Islet of Langerhans (tissue), 1 donor: ENCODE results near the gene ADORA2B.
"Not testable (repeated sequence)": the region's sequence is repeated elsewhere in the genome, so short reads cannot be mapped to it uniquely, and the experiment has no call there.

Experiments
- FAIRE-seq: peaks from one replicate; lab custom pipeline; 2011; peaks lifted over from hg19 to GRCh38; lab: Jason Lieb, UNC

Gene ADORA2B

DNA sequence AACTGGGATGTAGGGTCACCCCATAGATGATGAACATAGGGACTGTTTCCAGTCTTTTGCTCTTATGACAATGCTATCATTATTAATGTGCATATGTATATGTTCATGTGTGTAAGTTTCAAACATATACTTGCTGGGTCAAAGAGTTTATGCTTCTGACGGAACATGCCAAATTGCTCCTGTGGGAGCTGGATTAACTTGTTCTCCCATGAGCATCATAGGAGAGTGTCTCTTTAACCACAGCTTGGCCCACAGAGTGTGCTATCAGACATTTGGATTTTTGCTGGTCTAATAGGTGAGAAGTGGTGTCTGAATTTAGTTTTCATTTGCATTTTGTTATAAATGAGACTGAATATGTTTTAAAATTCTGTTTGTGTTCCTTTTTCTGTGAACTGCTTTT lies 22.3 kb upstream of the ADORA2B start:
- FAIRE-seq: no peak

DNA sequence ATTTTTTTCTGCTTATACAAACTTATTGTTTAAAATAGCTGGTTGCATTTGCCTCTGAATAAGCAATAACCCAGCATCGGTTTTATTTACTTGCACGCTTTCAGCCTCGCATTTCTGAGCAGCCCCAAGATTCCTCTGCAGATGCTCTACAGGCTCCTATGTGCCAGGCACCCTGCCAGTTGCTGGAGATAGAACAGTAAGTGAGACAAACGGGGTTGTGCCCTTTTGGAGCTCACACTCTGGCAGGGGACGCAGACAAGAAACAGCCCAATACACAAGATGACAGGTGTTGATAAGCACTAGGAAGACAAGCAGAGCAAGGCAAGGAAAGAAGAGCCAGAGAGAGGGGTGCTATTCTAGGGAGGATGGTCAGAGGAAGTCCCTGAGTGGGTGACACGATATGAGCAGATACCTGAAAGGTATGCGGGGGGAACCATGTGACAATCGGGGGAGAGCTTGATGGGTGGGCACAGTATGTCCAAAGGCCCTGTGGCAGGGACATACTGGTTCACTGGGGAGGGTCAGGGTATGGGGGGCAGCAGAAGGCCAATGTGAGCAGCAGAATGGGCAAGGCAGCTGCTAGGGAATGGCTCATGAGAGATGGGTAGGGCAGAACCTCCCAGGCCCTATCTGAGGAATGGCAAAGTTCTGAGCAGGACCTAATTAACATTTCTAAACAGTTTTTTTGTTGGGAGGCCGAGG lies 18.7 kb upstream of the ADORA2B start:
- no peak for FAIRE-seq

DNA sequence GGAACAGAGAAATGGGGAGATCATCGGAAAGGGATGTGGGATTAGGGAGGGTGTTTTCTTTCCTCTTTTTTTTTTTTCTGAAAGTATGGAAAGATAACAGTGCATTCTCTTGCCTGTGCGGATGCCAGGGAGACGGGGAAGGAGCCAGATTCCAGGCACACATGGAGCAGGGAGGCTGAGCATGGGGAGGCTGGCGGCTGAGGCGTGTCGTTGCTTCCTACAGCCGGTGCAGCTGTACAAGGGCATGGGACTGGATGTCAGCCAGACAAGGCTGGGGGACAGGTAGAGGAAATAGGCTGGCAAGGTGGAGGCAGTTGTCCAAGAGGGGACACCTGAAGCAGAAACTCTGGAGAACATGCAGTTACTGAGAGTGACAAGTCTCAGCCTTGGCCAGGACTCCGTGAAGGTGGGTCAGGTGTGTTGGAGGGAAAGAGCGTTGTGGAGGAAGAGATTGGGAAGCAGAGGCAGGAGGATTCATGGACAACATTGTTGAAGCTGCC lies 16.6 kb upstream of the ADORA2B start:
- no peak for FAIRE-seq

DNA sequence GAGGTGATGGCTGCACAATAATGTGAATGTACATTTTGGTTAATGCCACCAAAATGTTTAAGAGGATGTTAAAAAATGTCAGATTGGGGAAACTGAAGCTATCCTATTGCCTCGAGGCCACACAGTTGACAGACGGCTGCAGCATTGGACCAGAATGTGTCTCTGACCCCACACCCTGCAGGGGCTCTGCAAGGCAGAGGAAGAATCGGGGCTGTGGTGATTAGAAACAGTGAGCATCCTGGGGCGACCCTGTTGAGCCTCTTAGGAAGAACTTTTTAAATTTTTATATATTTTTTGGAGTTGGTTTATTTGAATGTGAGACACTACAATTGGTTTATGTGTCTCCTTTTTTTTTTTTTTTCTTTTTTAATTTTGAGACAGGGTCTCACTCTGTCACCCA lies 15.0 kb upstream of the ADORA2B start:
- FAIRE-seq: no peak

DNA sequence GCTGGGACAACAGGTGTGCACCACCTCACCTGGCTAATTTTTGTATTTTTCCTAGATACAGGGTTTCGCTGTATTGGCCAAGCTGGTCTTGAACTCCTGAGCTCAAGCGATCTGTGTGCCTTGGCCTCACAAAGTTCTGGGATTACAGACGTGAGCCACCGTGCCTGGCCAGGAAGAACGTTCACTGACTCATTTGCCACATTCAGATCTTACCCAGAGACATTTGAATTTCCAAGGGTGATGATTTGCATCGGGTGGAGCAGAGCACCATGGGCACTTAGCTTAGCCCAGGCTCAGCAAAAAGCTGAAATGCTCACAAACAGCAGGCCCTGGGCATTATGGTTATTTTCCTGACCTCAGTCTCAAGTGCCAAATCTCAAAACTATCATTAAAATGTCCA lies 14.5 kb upstream of the ADORA2B start:
- FAIRE-seq: no peak

DNA sequence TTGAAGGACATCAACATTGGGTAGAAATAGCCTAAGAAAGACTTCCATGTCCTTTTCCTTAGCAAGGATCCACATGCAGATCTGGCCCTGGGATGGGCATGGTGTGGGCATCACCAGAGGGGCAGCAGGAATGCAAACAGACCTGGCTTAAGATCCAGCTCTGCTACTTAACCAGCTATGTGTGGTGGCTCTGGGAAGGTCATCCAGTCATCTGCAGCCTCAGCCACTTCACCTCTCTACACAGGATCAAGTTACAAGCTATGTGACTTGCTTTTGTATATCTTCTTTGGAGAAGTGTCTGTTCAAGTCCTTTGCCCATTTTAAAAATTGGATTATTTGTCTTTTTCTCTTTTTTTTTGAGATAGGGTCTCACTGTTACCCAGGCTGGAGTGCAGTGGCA lies 13.5 kb upstream of the ADORA2B start:
- no peak for FAIRE-seq

DNA sequence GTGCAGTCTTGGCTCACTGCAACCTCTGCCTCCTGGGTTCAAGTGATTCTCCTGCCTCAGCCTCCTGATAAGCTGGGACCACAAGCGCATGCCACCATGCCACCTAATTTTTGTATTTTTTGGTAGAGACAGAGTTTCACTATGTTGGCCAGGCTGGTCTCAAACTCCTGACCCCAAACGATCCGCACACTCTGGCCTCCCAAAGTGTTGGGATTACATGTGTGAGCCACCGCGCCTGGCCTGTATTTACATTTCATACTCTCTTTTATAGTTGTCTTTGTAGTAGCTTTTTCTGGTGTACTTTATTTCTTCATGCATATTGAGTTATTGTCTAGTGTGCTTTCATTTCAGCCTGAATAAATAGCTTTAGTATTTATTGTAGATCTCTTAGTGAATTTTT lies 10.1 kb upstream of the ADORA2B start:
- FAIRE-seq: no peak

DNA sequence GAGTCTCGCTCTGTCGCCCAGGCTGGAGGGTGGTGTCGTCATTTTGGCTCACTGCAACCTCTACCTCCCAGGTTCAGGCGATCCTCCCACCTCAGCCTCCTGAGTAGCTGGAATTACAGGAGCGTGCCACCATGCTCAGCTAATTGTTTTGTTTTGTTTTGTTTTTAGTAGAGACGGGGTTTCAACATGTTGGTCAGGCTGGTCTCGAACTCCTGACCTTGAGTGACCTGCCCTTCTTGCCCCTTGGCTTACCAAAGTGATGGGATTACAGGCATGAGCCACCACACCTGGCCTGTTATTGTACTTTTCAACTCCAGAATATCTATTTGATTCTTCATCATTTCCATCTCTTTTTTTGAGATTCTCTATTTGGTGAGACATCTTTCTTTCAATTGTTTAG lies 9.0 kb upstream of the ADORA2B start:
- FAIRE-seq: no peak

DNA sequence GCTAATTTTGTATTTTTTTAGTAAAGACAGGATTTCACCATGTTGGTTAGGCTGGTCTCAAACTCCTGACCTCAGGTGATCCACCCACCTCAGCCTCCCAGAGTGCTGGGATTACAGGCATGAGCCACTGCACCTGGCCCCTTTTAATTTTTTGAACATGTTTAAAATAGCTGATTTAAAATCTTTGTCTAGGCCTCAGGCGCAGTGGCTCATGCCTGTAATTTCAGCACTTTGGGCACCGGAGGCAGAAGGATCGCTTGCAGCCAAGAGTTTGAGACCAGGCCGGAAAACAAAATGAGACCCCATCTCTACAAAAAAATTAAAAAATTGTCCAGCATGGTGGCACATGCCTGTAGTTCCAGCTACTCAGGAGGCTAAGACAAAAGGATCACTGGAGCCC lies 8.4 kb upstream of the ADORA2B start:
- FAIRE-seq: not testable (repeated sequence)

DNA sequence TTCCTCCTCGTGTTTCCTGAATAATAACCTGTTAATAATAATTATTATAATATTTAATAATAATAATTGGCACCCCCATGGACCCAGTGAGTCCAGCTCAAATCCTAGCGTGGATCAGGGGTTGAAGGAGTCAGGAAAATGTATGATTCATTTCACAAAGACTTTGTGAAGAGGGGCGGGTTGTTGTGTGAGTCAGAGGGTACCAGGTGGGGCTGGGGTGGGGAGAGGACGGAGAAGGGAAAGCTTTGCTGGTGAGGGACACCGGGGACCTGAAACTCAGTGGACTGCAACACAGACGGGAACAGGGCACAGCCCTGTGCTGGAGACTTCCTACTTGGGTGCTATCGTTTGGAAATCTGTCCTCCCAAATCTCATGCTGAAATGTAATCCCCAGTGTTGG lies 3.1 kb upstream of the ADORA2B start:
- no peak for FAIRE-seq

DNA sequence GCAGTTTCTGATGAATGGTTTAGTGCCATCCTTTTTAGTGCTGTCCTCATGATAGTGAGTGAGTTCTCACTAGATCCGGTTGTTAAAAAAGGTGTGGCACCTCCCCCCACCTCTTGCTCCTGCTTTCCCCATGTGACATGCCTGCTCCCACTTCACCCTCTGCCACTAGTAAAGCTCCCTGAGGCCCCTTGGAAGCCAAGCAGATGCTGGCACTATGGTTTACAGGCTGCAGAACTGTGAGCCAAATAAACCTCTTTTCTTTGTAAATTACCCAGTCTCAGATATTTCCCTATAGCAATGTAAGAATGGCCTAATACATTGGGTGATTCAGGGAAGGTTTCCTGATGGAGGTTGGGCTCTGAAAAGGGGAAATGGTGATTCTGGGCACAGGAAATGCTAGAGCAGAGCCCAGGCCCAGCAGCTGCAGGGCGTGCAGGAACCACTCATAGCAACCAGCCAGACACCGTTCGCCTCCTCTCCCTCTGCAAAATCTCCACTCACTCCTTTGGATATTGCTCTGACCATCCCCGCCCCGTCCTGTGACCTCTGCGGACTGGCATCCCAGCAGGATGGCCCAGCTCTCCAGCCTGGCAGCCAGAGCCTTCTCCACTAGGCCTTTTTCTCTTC lies 2.6 kb upstream of the ADORA2B start:
- no peak for FAIRE-seq

DNA sequence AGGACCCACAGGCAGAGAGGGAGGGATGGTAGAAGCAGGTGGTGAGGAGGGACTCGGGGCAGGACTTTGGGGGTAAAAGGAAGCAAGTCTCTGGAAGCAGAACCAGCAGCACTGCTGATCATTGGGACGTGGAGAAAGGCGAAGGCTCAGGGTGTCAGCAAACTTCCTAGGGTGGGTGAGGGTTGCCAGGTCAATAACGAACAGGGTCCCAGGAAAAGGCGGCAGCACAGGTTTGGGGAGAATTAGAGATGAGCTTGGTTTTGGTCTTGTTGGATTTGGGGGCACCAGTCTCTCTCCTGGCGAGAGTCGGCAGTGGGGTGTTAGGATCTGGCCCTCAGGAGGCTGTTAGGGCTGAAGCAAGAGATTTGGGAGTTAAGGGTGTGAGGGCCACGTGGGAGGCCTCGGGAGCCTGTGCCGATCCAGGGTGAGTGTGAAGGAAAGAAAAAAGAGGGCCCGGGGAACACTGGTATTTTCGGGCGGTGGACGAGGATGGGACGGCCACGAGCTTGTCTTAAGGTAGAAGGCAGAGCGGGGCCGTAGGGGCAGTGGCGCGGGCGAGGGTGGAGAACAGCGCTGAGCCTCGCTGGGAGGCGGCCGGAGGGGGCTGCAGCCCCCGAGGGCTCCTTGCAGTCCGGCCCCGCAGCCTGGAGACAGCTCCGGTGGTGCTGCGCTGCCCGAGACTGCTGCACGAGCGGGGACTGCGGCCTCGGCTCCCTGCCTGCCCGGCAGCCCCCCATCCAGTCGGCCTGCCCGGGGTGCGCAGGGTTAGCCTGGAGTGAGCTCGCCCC lies 765 bp upstream of the ADORA2B start:
- no peak for FAIRE-seq

DNA sequence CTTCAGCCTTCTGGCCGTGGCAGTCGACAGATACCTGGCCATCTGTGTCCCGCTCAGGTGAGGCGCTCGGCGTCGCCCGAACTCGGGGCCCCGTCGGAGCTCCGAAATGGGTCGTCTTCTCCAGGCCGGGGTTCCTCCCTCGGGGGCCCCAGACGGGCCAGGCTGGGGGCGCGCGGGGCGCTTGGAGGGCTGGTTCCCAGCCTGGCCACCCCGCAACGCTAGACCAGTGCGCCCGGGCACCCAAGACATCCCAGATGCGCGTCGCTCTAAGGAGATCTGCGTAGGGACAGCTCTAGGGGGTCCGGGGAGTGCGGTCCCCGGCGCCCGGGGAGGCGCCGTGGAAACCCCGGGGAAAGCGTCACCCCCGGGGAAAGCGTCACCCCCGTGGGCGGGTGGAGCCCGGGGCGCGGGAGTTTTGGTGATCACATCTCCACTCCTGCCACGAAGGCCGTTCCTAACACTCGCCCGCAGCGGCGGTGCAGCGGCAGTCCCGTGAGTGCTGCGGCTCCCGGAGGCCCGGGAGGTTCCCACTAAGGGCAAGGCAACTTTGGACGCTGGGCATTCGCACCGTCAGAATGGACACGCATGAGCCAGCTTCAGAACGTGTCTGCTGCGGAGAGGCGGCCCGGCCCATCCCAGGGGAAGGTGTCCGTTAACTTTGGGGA lies 729 bp downstream of the ADORA2B start:
- FAIRE-seq: no peak

DNA sequence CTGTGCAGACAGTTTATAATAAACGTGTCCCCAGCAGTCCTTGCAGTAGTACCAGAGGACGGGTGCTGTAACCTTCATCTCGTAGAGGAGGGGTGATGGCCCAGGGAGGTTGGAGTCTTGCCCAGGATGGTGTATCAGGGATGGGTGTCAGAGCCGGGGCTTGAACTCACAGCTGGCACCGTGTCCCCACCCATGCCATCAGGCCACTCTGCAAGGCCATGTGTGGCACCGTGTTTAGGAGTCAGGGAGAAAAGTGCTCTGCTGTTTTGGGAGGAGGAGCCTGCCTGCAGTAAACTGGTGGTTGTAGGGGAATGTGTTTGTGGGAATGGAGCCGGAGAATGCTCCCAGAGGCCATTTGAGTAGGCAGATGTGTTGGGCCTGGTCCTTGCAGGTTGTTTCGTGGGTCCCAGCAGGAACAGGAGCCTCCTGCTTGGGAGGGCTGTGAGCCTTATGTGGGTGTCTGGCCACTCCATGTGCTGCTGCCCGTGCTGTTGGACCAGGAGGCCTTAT lies 1.7 kb downstream of the ADORA2B start:
- FAIRE-seq: no peak

DNA sequence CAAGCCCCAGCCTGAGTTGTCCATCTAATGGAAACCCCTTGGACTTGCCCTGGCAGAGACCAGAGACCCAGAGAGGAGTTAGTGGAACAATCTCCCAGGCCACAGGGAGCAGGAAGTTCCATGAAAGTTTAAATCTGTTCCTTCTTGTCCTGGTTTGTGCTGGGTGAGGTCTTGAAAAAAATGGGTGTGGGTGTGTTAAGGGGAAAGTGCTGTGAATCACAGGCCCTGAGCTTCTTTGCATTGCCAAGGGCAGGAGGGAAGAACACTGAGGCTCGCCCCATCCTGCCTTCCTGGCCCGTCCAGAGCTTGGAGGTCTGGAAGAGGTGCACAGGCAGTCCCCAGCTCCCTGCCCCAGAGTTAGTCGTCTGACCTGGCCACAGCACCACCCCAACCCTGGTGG lies 2.3 kb downstream of the ADORA2B start:
- no peak for FAIRE-seq

DNA sequence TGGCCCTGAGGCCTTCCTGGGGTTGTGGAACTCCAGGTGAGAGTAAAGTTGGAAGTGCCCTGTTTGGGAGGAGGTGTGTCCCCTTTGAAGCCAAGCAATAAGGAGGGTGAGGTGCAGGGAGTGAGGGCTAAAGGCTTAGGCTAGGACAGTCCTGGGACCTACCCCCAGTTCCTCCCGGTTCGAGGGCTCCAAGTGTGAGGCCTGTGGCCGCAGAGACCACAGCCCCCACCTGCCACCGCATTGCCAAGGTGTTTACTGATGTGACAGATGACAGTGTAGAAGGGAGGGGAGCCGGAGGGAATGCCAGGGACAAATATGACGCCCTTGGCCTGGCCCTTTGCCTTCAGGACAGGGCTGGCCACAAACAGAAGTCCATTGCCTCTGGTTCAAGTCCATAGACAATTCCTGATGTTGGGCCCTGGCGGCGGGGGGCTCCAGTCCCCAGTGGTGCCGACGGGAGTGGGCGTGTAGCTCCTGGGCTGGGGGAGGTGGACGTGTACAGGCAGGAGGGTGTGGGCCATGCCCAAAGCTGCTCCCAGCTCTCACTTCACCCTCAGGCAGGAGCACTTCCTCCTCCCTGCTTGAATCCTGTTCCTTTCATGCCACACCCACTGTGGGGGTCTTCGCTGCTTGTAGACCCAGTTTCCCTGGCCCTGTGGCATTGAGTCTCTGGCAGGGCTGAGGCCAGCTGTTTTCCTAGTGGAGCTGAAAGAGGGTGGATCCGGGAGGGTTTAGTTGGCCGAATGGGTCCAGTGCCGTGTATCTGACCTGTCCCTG lies 3.2 kb downstream of the ADORA2B start:
- no peak for FAIRE-seq

DNA sequence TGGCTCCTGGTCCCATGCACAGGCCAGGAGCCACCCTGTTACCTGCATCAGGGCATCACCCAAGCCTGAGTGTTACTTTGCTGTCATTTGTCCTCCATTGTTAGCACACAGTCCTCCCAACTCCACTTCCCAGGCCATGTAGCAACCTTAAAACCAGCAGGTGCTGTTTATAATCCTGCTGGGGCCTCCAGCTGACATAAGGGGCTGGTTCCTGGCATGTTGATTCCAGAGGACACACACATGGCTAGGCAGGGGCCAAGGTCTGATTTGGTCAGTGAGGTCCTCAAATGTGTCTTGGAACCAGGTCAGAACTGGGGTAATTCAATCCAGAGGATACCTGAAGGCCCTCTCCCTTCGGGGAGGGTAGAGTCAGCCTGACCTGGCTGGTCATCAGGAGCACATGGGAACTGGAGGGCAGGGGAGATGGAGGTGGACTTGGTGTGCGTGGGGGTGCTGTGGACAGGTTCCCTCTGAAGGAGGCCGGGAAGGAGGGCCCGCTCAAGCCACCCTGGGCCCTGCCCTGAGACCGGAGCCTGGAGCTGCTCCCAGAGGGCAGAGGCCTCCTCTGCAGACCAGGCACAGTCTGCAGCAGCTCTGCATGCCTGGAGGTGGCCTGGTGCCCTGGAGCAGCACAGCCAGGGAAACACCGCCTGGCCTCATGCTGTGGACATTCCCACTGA lies 6.6 kb downstream of the ADORA2B start:
- FAIRE-seq: no peak

DNA sequence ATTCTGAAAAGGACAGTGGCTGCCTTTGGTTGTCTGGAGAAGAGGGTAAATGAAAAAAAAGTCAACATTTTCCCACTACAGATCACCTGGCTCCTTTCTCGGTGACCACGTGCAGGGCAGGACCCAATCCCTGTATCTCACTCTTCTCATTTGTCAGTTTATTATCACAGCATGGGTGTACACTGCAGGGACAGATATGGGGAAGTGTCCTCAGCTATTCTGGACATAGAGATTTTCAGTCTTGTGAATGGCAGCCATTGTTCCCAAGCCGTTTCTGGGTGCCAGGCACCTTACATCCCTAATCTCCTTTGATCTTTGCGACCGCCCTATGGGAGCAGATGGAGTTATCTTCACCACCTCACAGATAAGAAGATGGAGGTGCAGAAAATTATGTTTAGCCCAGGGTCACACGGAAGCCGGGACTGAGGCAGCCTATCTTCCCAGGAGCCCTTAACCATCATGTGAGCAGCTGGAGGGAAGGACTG lies 7.2 kb downstream of the ADORA2B start:
- FAIRE-seq: no peak

DNA sequence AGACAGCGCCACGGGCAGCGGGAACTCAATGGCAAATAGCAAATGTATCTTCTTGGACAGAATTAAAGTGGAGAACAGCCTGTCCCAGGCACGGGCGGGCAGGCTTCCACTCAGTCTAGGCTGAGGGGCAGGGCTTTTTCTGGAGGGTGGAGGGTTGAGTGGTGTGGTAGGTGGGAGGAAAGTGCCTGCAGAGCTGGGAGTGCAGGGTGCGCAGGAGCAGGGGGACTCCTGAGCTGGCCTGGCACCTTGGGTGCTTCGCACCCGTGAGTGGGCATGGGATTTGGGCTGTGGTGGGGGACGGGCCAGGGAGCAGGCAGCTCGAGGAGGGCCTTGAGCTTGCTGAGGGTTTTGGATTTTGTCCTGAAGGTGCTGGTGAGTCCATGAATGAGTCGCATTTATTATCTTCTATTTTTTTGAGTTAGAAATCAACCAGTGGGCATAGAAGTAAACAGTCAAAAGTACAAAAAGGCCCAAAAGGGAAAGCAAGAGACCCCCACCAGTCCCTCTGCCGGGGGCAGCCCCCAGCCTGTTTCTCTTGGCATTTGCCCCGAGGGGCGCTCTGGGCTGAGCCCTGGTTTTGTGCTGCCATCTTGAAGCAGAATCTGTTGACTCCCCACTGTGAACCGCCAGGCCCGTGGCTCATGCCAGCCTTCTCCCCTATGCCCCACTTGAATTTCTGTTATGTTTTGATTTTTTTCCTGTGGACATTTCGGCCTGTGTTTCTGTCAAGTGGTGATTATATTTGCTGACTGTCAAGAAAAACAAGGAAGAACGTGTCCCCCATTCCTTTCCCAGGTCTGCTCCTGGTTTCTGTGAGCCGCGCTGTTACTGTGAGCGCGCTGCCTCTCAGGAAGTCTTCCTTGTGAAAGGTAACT lies 8.2 kb downstream of the ADORA2B start:
- no peak for FAIRE-seq

DNA sequence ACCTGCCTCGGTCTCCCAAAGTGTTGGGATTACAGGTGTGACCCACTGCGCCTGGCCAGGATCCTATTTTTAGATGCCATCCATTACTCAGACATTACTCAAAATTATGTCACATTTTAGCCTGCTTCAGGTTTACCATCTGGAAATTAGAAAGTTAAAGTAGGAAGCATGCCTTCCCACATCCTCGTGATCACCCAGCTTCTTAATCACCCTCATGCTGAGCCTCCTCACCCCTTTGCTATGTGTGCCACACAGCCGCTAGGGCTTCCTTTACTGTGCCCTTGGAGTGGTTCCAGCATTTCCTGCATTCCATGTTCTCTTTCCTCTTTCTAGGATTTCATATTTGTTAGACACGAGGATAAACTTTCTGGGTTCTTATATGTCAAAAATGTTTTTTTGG lies 9.3 kb downstream of the ADORA2B start:
- FAIRE-seq: no peak
